GM12873 (cell line): ENCODE measurements around the gene ZBTB46.

Source experiments
- CTCF ChIP-seq: IDR thresholded peaks from 2 replicates; pipeline ENCODE4 v1.5.1; 2012; ENCODE audit warnings: low read depth, mild to moderate bottlenecking, moderate library complexity, low read length, control low read depth; ENCODE audit not compliant: insufficient read depth; ENCODE audit errors: missing control alignments

Gene ZBTB46

GRCh38 chr20:63854766-63855362 lies 23.8 kb upstream of the ZBTB46 start:
- no peak for TF ChIP-seq CTCF

DNA sequence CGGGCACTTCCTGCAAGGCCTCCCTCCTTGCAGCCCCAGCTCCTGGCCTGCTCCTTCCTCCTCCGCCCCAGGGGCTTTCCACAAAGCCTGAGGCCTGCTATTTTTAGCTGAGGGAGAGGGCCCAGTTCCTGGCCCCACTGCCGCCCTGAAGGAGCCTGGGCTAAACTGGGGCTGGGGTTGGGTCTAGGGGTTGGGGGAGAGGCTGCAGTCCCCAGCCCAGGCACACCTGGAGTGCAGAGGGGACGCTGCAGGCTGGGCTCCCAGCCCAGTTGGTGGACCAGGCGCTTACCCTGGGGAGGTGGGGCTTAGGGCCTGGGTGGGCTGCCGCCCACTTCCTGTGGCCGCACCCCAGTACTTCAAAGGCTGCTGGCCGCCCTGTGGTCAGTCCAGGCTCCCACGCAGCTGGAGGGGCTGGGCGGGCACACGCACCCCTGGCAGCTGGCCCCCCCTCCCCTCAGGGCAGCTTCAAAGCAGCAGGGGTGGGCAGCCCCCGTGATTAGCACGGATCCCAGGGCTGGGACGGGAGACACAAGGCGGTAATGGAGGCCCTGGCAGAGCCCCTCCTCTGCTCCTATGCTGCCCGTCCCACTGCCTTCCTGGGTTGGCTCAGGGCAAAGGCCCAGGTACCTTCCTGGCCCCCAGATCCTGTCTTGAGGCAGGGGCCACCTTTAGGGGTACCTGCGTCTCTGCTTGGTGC lies 23.2 kb upstream of the ZBTB46 start:
- no peak for TF ChIP-seq CTCF

GRCh38 chr20:63850689-63851547 lies 19.9 kb upstream of the ZBTB46 start:
- TF ChIP-seq CTCF: no peak

DNA sequence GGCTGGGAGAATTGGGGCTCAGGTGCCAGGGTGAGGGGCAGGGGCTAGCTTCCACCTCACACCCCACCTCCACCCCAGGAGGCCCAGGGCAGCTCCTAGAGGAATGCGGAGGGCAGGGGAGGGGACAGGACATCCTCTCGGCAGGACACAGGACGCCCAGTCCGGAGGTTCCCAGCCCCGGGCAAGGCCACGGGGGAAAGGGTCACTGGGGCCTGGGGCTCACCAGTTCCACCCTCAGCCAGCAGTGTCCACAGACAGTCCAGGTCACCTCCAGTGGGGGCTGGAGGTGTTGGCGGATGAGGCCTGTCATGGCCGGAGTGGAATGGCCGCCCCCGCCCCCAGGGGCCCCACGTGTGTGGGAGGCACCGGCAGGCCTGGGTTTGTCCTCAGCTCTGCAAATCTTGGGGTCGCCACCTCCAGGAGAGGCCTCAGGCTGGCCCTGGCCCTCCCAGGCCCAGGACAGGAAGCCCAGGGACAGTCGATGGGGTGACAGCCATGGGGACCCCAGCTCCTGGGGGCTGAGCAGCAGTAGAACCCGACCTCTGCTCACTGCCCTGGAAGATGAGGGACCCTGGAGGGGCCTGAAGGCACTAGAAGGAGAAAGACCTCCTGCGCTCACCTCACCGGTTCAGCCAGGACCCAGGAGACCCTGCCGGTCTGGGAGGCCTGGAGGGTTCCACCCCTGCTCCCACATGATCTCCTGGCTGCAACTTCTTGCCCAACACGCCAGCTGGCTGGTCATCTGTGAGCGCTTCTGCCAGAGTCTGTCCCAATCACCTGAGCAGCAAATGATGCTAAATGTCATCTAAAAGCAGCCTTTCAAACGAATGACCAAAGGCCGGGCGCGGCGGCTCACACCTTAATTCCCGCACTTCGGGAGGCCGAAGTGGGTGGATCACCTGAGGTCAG lies 17.2 kb upstream of the ZBTB46 start:
- no peak for TF ChIP-seq CTCF

- TF ChIP-seq CTCF: no peak
These were observed 16.4 kb upstream of the ZBTB46 start for GRCh38 chr20:63847237-63848002.

GRCh38 chr20:63846888-63847236 lies 15.8 kb upstream of the ZBTB46 start:
- no peak for TF ChIP-seq CTCF
